ENCODE results near the gene CCDC40.

- TF ChIP-seq CTCF (conservative IDR thresholded peaks at IDR 0.05; ENCODE audit: low read length) (no peak), EZH2phosphoT487 (IDR thresholded peaks at IDR 0.05; ENCODE audit: borderline replicate concordance, low read depth, low read length) (no peak)
These were observed 60.7 kb downstream of the CCDC40 start for GRCh38 chr17:80097127-80097621.
